BLaER1 treated with 17β-estradiol and CSF1 and Interleukin-3, amounts not matched to agents 10 nM and 100 nM (cell line): ENCODE measurements around the gene ISLR2.

Experiments
- H3K27ac ChIP-seq, 11 experiments: shearing (Covaris generic); formaldehyde crosslinking; 2 replicates each; pipeline ENCODE4 v1.8.1; 2022
- H3K27me3 ChIP-seq, 11 experiments: shearing (Covaris generic); formaldehyde crosslinking; 2 replicates each; pipeline ENCODE4 v1.8.1; 2022
- H3K36me3 ChIP-seq, 11 experiments: shearing (Covaris generic); formaldehyde crosslinking; 2 replicates each; pipeline ENCODE4 v1.8.1; 2022
- H3K4me1 ChIP-seq, 10 experiments: shearing (Covaris generic); formaldehyde crosslinking; 2 replicates each; pipeline ENCODE4 v1.8.1; 2022
- H3K4me2 ChIP-seq, 11 experiments: shearing (Covaris generic); formaldehyde crosslinking; 2 replicates each; pipeline ENCODE4 v1.8.1; 2022
- H3K4me3 ChIP-seq, 10 experiments: shearing (Covaris generic); formaldehyde crosslinking; 2 replicates each; pipeline ENCODE4 v1.8.1; 2022
- H3K9ac ChIP-seq, 11 experiments: shearing (Covaris generic); formaldehyde crosslinking; 2 replicates each; pipeline ENCODE4 v1.8.1; 2022
- H3K9me3 ChIP-seq, 11 experiments: shearing (Covaris generic); formaldehyde crosslinking; replicated peaks in 1 of 11; 2 replicates each; pipeline ENCODE4 v1.8.1; 2022
- H4K20me1 ChIP-seq, 11 experiments: shearing (Covaris generic); formaldehyde crosslinking; 2 replicates each; pipeline ENCODE4 v1.8.1; 2022
- Cebpa-rat ChIP-seq, 11 experiments: shearing (Covaris generic); IDR thresholded peaks; 2 replicates each; pipeline ENCODE4 v1.8.1; 2022

ISLR2 gene

GRCh38 chr15:74171965-74172541 is 41.7 kb downstream of the ISLR2 start:
- no peak for TF ChIP-seq Cebpa-rat (IDR thresholded peaks at IDR 0.05)
- peaks cover 0 to 14% (median 0%) of the 10 kb centered on the region in 11 experiments; a peak in 3 of 22 replicates for H4K20me1 ChIP-seq
- H3K36me3 ChIP-seq: no peaks in the 10 kb centered on the region
- H3K27ac ChIP-seq: no peak overlapping the region
- no peaks in the 10 kb centered on the region for H3K27me3 ChIP-seq
- H3K4me3 ChIP-seq: no peak overlapping the region
- peaks cover 0 to 8% (median 0%) of the 10 kb centered on the region in 10 experiments; a peak in 6 of 20 replicates for H3K4me1 ChIP-seq
- H3K4me2 ChIP-seq: no peak overlapping the region
- no peaks in the 10 kb centered on the region for H3K9me3 ChIP-seq
- H3K9ac ChIP-seq: no peak overlapping the region

DNA sequence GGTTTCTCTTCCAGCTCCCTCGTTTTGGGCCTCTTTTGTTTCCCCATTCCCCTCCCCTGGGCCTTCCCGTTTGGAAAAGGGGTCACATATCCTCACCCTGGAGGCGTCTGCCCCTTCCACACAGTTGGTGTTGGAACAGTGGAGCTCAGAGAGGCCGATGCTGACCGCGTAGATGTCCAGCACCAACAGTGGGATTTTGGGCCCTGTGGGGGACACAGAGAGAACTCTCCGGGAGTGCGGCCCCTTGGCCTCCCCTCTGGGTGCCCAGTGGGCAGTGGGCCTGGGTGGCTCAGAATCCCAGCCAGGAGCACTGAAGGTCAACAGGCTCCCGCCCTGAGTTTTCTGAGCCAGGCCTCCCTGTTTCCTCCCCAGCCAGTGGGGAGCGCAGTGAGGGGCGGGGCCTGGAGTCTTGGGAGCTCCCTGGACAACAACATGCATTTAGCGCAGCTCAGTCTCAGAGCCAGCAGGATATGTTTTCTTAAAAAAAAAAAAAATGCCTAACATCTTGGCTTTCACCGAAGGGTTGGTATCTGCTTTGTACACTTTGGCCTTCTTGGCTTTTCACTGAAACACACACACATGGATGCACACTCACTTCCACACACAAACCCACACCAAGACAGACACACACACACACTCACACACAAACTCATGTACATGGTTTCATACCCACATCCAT is 42.5 kb downstream of the ISLR2 start:
- Histone ChIP-seq H3K27me3 (no peaks in the 10 kb centered on the region), H3K4me3 (no peak overlapping the region), H3K36me3 (no peaks in the 10 kb centered on the region), H4K20me1 (peaks cover 0 to 16% (median 0%) of the 10 kb centered on the region in 11 experiments; a peak in 3 of 22 replicates), H3K27ac (no peak overlapping the region), H3K9me3 (no peaks in the 10 kb centered on the region), H3K9ac (no peak overlapping the region), H3K4me1 (peaks cover 0 to 8% (median 0%) of the 10 kb centered on the region in 10 experiments; a peak in 6 of 20 replicates), H3K4me2 (no peak overlapping the region)
- no peak for TF ChIP-seq Cebpa-rat (IDR thresholded peaks at IDR 0.05)

- Histone ChIP-seq H3K9ac (no peak within 1 kb of the TSS), H3K27ac (no peak within 1 kb of the TSS), H3K4me1 (peaks cover 0 to 8% (median 0%) of the 10 kb centered on the region in 10 experiments; a peak in 6 of 20 replicates), H4K20me1 (peaks cover 0 to 16% (median 0%) of the 10 kb centered on the region in 11 experiments; a peak in 3 of 22 replicates), H3K4me3 (no peak within 1 kb of the TSS), H3K4me2 (0 out of 22 replicates have a peak within 1 kb of the TSS, but pooled peaks of 1 of the 11 experiments have one; percentile 17), H3K9me3 (no peaks in the 10 kb centered on the region), H3K27me3 (no peaks in the 10 kb centered on the region), H3K36me3 (no peaks in the 10 kb centered on the region)
- no peak for TF ChIP-seq Cebpa-rat (IDR thresholded peaks at IDR 0.05)
Measured at GRCh38 chr15:74173380-74174218, 43.2 kb downstream of the ISLR2 start, which contains the start of gene ISLR. ISLR (plus strand) TSS chr15:74173710; CDS start chr15:74174859, 1,149 bp downstream.

DNA sequence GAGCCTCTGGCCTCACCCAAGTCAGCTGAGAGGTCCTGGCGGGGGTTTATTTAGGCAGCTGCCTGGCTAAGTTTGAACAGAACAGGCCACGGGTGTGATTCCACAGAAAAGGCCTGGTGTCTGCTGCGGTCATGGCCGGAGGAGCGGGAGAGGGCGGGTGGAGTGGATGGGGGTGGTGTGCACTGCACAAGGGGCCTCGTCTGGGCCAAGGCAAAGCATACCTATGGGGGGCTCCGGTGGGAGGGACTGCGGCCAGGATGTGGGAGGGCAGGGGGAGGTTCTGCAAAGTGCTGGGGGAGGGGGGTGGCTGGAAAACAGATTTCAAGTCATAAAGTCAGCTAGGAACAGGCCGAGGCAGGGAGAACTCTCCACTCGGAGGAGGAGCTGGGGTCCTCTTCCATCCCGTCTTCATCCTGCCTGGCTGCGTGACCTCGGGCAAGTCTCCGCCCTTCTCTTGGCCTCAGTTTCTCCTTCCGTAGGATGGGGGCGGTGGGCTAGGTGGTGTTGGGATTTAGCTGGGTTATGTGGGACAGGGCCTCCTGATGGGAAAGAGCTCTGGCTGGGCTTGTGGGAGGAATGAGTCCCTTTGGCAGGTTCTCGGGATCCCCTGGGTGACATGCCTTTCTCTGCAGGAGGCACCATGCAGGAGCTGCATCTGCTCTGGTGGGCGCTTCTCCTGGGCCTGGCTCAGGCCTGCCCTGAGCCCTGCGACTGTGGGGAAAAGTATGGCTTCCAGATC is 44.0 kb downstream of the ISLR2 start:
- H3K4me3 ChIP-seq: no peak overlapping the region
- H3K9ac ChIP-seq: no peak overlapping the region
- H3K27me3 ChIP-seq: no peaks in the 10 kb centered on the region
- TF ChIP-seq Cebpa-rat (IDR thresholded peaks at IDR 0.05): no peak
- H3K36me3 ChIP-seq: no peaks in the 10 kb centered on the region
- no peak overlapping the region for H3K4me2 ChIP-seq
- peaks cover 0 to 10% (median 2%) of the 10 kb centered on the region in 10 experiments; a peak in 7 of 20 replicates for H3K4me1 ChIP-seq
- H4K20me1 ChIP-seq: peaks cover 0 to 16% (median 0%) of the 10 kb centered on the region in 11 experiments; a peak in 3 of 22 replicates
- no peaks in the 10 kb centered on the region for H3K9me3 ChIP-seq
- H3K27ac ChIP-seq: no peak overlapping the region

GRCh38 chr15:74174958-74175253 is 44.5 kb downstream of the ISLR2 start:
- Histone ChIP-seq H3K4me2 (no peak overlapping the region), H3K27me3 (no peaks in the 10 kb centered on the region), H3K27ac (no peak overlapping the region), H4K20me1 (peaks cover 0 to 16% (median 0%) of the 10 kb centered on the region in 11 experiments; a peak in 4 of 22 replicates), H3K36me3 (no peaks in the 10 kb centered on the region), H3K4me3 (no peak overlapping the region), H3K9ac (no peak overlapping the region), H3K9me3 (no peaks in the 10 kb centered on the region), H3K4me1 (peaks cover 0 to 16% (median 4%) of the 10 kb centered on the region in 10 experiments; a peak in 8 of 20 replicates)
- no peak for TF ChIP-seq Cebpa-rat (IDR thresholded peaks at IDR 0.05)

GRCh38 chr15:74175271-74176191 is 45.1 kb downstream of the ISLR2 start:
- Histone ChIP-seq H3K9me3 (no peaks in the 10 kb centered on the region), H3K4me1 (peaks cover 0 to 22% (median 6%) of the 10 kb centered on the region in 10 experiments; a peak in 11 of 20 replicates), H3K9ac (no peak overlapping the region), H4K20me1 (peaks cover 0 to 20% (median 0%) of the 10 kb centered on the region in 11 experiments; a peak in 4 of 22 replicates), H3K36me3 (no peaks in the 10 kb centered on the region), H3K4me3 (no peak overlapping the region), H3K4me2 (no peak overlapping the region), H3K27ac (no peak overlapping the region), H3K27me3 (no peaks in the 10 kb centered on the region)
- TF ChIP-seq Cebpa-rat (IDR thresholded peaks at IDR 0.05): no peak

GRCh38 chr15:74176262-74177214 is 46.2 kb downstream of the ISLR2 start:
- no peaks in the 10 kb centered on the region for H3K36me3 ChIP-seq
- peaks cover 0 to 25% (median 0%) of the 10 kb centered on the region in 11 experiments; a peak in 4 of 22 replicates for H4K20me1 ChIP-seq
- H3K9ac ChIP-seq: no peak overlapping the region
- no peak for TF ChIP-seq Cebpa-rat (IDR thresholded peaks at IDR 0.05)
- no peaks in the 10 kb centered on the region for H3K27me3 ChIP-seq
- H3K27ac ChIP-seq: no peak overlapping the region
- no peak overlapping the region for H3K4me2 ChIP-seq
- H3K4me1 ChIP-seq: peaks cover 0 to 27% (median 7%) of the 10 kb centered on the region in 10 experiments; a peak in 11 of 20 replicates
- H3K9me3 ChIP-seq: no peaks in the 10 kb centered on the region
- H3K4me3 ChIP-seq: no peak overlapping the region
